Muscle layer of duodenum (tissue), 2 donors: Measurements from ENCODE around the gene ZNF436.
A peak's percentile ranks its signal among the peaks of the same experiment; 100 is the strongest.
"Not testable (repeated sequence)": the region's sequence is repeated elsewhere in the genome, so short reads cannot be mapped to it uniquely, and the experiment has no call there.

Source experiments
- H3K27ac ChIP-seq: one replicate; pipeline ENCODE4 v1.7.0; 2013; ENCODE audit warnings: mild to moderate bottlenecking, low read length
- H3K27me3 ChIP-seq: one replicate; pipeline ENCODE4 v1.7.0; 2013; ENCODE audit warnings: low read depth, mild to moderate bottlenecking, control low read depth, low read length
- H3K36me3 ChIP-seq, 2 donors: one replicate each; pipeline ENCODE4 v1.7.0; 2013; ENCODE audit warnings: low read length in 2 of 2, control low read depth in 1 of 2, mild to moderate bottlenecking in 1 of 2; ENCODE audit not compliant: insufficient read depth in 2 of 2, control insufficient read depth in 1 of 2
- H3K4me1 ChIP-seq, 2 donors: one replicate each; pipeline ENCODE4 v1.7.0; 2013; ENCODE audit warnings: low read length in 2 of 2, mild to moderate bottlenecking in 2 of 2, control low read depth in 1 of 2, moderate library complexity in 1 of 2; ENCODE audit not compliant: insufficient read depth in 2 of 2, control insufficient read depth in 1 of 2
- H3K4me3 ChIP-seq, 2 donors: one replicate each; pipeline ENCODE4 v1.7.0; 2013; ENCODE audit warnings: low read length in 2 of 2, low read depth in 1 of 2, mild to moderate bottlenecking in 1 of 2
- H3K9me3 ChIP-seq, 2 donors: one replicate each; pipeline ENCODE4 v1.7.0; 2013; ENCODE audit warnings: low read length in 2 of 2, control low read depth in 1 of 2, mild to moderate bottlenecking in 1 of 2; ENCODE audit not compliant: control insufficient read depth in 1 of 2
- donor health status: healthy.

ZNF436 gene

GRCh38 chr1:23389837-23390321 lies 20.2 kb upstream of the ZNF436 start:
- H3K27ac ChIP-seq = no peak overlapping the region
- H3K36me3 ChIP-seq = peaks cover 0 to 5% of the 10 kb centered on the region in 2 donors
- no peaks in the 10 kb centered on the region for H3K27me3 ChIP-seq
- peaks cover 0 to 6% of the 10 kb centered on the region in 2 donors for H3K4me1 ChIP-seq
- H3K4me3 ChIP-seq = no peak overlapping the region
- no peaks in the 10 kb centered on the region for H3K9me3 ChIP-seq

GRCh38 chr1:23387494-23387893 lies 17.9 kb upstream of the ZNF436 start:
- H3K9me3 ChIP-seq = no peaks in the 10 kb centered on the region

GRCh38 chr1:23385119-23385621 lies 15.5 kb upstream of the ZNF436 start:
- no peak overlapping the region for H3K27ac ChIP-seq
- peaks cover 0 to 13% of the 10 kb centered on the region in 2 donors for H3K36me3 ChIP-seq
- H3K27me3 ChIP-seq = no peaks in the 10 kb centered on the region
- H3K4me3 ChIP-seq = no peak overlapping the region
- peaks cover 0 to 19% of the 10 kb centered on the region in 2 donors for H3K4me1 ChIP-seq
- no peaks in the 10 kb centered on the region for H3K9me3 ChIP-seq

More at GRCh38 chr1:23387494-23387893, 17.9 kb upstream of the ZNF436 start:
- Histone ChIP-seq H3K36me3 (peaks cover 0 to 13% of the 10 kb centered on the region in 2 donors), H3K27me3 (no peaks in the 10 kb centered on the region), H3K27ac (no peak overlapping the region), H3K4me1 (peaks cover 0 to 16% of the 10 kb centered on the region in 2 donors), H3K4me3 (no peak overlapping the region)

GRCh38 chr1:23384312-23385058 lies 14.8 kb upstream of the ZNF436 start:
- Histone ChIP-seq H3K27me3 (no peaks in the 10 kb centered on the region), H3K9me3 (no peaks in the 10 kb centered on the region), H3K4me3 (no peak overlapping the region), H3K36me3 (peaks cover 0 to 13% of the 10 kb centered on the region in 2 donors), H3K27ac (no peak overlapping the region), H3K4me1 (peaks cover 0 to 19% of the 10 kb centered on the region in 2 donors)

- H3K9me3 ChIP-seq = no peaks in the 10 kb centered on the region
- H3K27ac ChIP-seq = no peak overlapping the region
- peaks cover 0 to 23% of the 10 kb centered on the region in 2 donors for H3K4me1 ChIP-seq
- H3K36me3 ChIP-seq = peaks cover 0 to 13% of the 10 kb centered on the region in 2 donors
- no peaks in the 10 kb centered on the region for H3K27me3 ChIP-seq
- no peak overlapping the region for H3K4me3 ChIP-seq
Measured at GRCh38 chr1:23383577-23384311, 14.1 kb upstream of the ZNF436 start.

- no peaks in the 10 kb centered on the region for H3K27me3 ChIP-seq
- H3K4me1 ChIP-seq = peaks cover 0 to 30% of the 10 kb centered on the region in 2 donors
- peaks cover 0 to 13% of the 10 kb centered on the region in 2 donors for H3K36me3 ChIP-seq
- no peak overlapping the region for H3K4me3 ChIP-seq
- no peak overlapping the region for H3K27ac ChIP-seq
- no peaks in the 10 kb centered on the region for H3K9me3 ChIP-seq
Measured at GRCh38 chr1:23381233-23381885, 11.7 kb upstream of the ZNF436 start.

- H3K4me1 ChIP-seq = peaks cover 0 to 30% of the 10 kb centered on the region in 2 donors
- H3K27ac ChIP-seq = no peak overlapping the region
- no peaks in the 10 kb centered on the region for H3K27me3 ChIP-seq
- no peaks in the 10 kb centered on the region for H3K9me3 ChIP-seq
- no peak overlapping the region for H3K4me3 ChIP-seq
- peaks cover 0 to 10% of the 10 kb centered on the region in 2 donors for H3K36me3 ChIP-seq
Measured at GRCh38 chr1:23380719-23381118, 11.1 kb upstream of the ZNF436 start.

GRCh38 chr1:23380236-23380635 lies 10.6 kb upstream of the ZNF436 start:
- peaks cover 0 to 30% of the 10 kb centered on the region in 2 donors for H3K4me1 ChIP-seq
- not testable (repeated sequence) for H3K36me3 ChIP-seq, H3K9me3 ChIP-seq, H3K27me3 ChIP-seq, H3K4me3 ChIP-seq, H3K27ac ChIP-seq

- Histone ChIP-seq H3K9me3 (no peaks in the 10 kb centered on the region), H3K4me1 (peaks cover 0 to 19% of the 10 kb centered on the region in 2 donors), H3K27me3 (no peaks in the 10 kb centered on the region), H3K27ac (peak overlapping the region; percentile 79), H3K36me3 (no peaks in the 10 kb centered on the region), H3K4me3 (no peak overlapping the region)
Measured at GRCh38 chr1:23376890-23377811, 7.5 kb upstream of the ZNF436 start.

- H3K27ac ChIP-seq, H3K4me3 ChIP-seq, H3K27me3 ChIP-seq, H3K36me3 ChIP-seq, H3K9me3 ChIP-seq: not testable (repeated sequence)
- peaks cover 12 to 41% of the 10 kb centered on the region in 2 donors for H3K4me1 ChIP-seq
Measured at GRCh38 chr1:23374079-23374735, 4.6 kb upstream of the ZNF436 start.
